Fibroblast of lung (primary cell): ENCODE data around the gene SPRR2E. TPM values are rescaled to one million over a fixed set of nuclear protein-coding genes. Genes with fewer than 3 reads are reported as not detected.
"Not testable (repeated sequence)": the region's sequence is repeated elsewhere in the genome, so short reads cannot be mapped to it uniquely, and the experiment has no call there.

Source experiments
- DNase-seq, 2 donors: peaks; one replicate each; pipeline versions ENCODE4 v3.0.0 to v3.0.0-alpha.2; 2010; ENCODE audit warnings: low read depth in 2 of 2
- H2AFZ ChIP-seq: 2 replicates; pipeline ENCODE4 v1.5.1; 2012; ENCODE audit warnings: low read length, control low read depth, inconsistent platforms
- H3K27ac ChIP-seq: 2 replicates; pipeline ENCODE4 v1.5.1; 2011; ENCODE audit warnings: low read length, control low read depth; ENCODE audit not compliant: insufficient read depth
- H3K27me3 ChIP-seq: 2 replicates; pipeline ENCODE4 v1.5.1; 2011; ENCODE audit warnings: mild to moderate bottlenecking, low read length; ENCODE audit not compliant: control insufficient read depth, insufficient read depth
- H3K36me3 ChIP-seq: 2 replicates; pipeline ENCODE4 v1.5.1; 2011; ENCODE audit warnings: low read length; ENCODE audit not compliant: control insufficient read depth, insufficient read depth
- H3K4me1 ChIP-seq: 2 replicates; pipeline ENCODE4 v1.5.1; 2011; ENCODE audit warnings: low read length; ENCODE audit not compliant: control insufficient read depth, insufficient read depth; ENCODE audit errors: extremely low read depth
- H3K4me2 ChIP-seq: 2 replicates; pipeline ENCODE4 v1.5.1; 2011; ENCODE audit warnings: low read length, control low read depth; ENCODE audit not compliant: insufficient read depth; ENCODE audit errors: extremely low read depth
- H3K4me3 ChIP-seq, 4 experiments: fragments of 200-600 bp in 1 of 4; sonication (generic) in 1 of 4; replicated peaks in 1 of 4; 2 replicates each; pipeline ENCODE4 v1.5.1; 2011 to 2016; ENCODE audit warnings: low read length in 4 of 4, low read depth in 3 of 4, mild to moderate bottlenecking in 3 of 4, control low read depth in 2 of 4, inconsistent platforms in 1 of 4, mixed read lengths in 1 of 4; ENCODE audit not compliant: insufficient read depth in 1 of 4; ENCODE audit errors: control extremely low read depth in 1 of 4
- H3K79me2 ChIP-seq: 2 replicates; pipeline ENCODE4 v1.5.1; 2012; ENCODE audit warnings: mild to moderate bottlenecking, low read length, inconsistent platforms; ENCODE audit not compliant: control insufficient read depth, insufficient read depth
- H3K9ac ChIP-seq: 2 replicates; pipeline ENCODE4 v1.5.1; 2011; ENCODE audit warnings: mild to moderate bottlenecking, low read length, control low read depth; ENCODE audit not compliant: insufficient read depth
- H3K9me3 ChIP-seq: 2 replicates; pipeline ENCODE4 v1.5.1; 2012; ENCODE audit warnings: low read depth, low read length; ENCODE audit not compliant: control insufficient read depth, insufficient read depth
- H4K20me1 ChIP-seq: 2 replicates; pipeline ENCODE4 v1.5.1; 2011; ENCODE audit warnings: low read length; ENCODE audit not compliant: control insufficient read depth, insufficient read depth; ENCODE audit errors: extremely low read depth
- CTCF ChIP-seq, 2 donors: IDR thresholded peaks in 1 of 2; conservative IDR thresholded peaks in 1 of 2; 1 replicate in 1 of 2; 2 replicates in 1 of 2; pipeline ENCODE4 v1.5.1; 2011 to 2012; ENCODE audit warnings: low read length in 2 of 2, control low read depth in 1 of 2, inconsistent platforms in 1 of 2, low read depth in 1 of 2, mild to moderate bottlenecking in 1 of 2
- EZH2 ChIP-seq: IDR thresholded peaks from 2 replicates; pipeline ENCODE4 v1.5.1; 2012; ENCODE audit warnings: low read length, control low read depth, mild to moderate bottlenecking; ENCODE audit errors: missing control alignments
- polyA plus RNA-seq, 2 donors: library from polyadenylated mRNA; depleted of rRNA in 1 of 2; stranded (reverse) in 1 of 2; unstranded in 1 of 2; fragments of >200 nt; gene quantifications; 2 replicates each; pipeline ENCODE4 v1.2.1, GENCODE V29; 2011 to 2012; ENCODE audit warnings: missing spikeins in 1 of 2
- total RNA-seq: library from RNA; depleted of rRNA; stranded (reverse); fragments of >200 nt; gene quantifications from 2 replicates; pipeline ENCODE4 v1.2.1, GENCODE V29; 2014

The SPRR2E gene
- total and polyA plus RNA-seq, 2 donors (not counting 1 experiment from before 2014, with no cell fraction given) = not detected

GRCh38 chr1:153127296-153127695 lies 33.0 kb upstream of the SPRR2E start:
- Histone ChIP-seq H3K4me3 (no peak overlapping the region), H3K79me2 (no peaks in the 10 kb centered on the region), H3K9me3 (no peaks in the 10 kb centered on the region), H3K27ac (no peak overlapping the region), H3K27me3 (no peaks in the 10 kb centered on the region), H3K9ac (no peak overlapping the region), H3K4me1 (no peaks in the 10 kb centered on the region), H3K36me3 (no peaks in the 10 kb centered on the region), H3K4me2 (no peak overlapping the region), H2AFZ (no peak overlapping the region), H4K20me1 (no peaks in the 10 kb centered on the region)
- TF ChIP-seq EZH2 = no peak
- no peak for TF ChIP-seq CTCF (conservative IDR thresholded peaks at IDR 0.05 in 1 of 2, IDR thresholded peaks at IDR 0.05 in 1 of 2; ENCODE audit: low read depth in 1 of 2, low read length in 2 of 2)
- no peak for DNase-seq

- no peaks in the 10 kb centered on the region for H3K9me3 ChIP-seq
- H4K20me1 ChIP-seq = no peaks in the 10 kb centered on the region
- H3K4me1 ChIP-seq = no peaks in the 10 kb centered on the region
- H3K4me3 ChIP-seq = no peak overlapping the region
- H3K79me2 ChIP-seq = no peaks in the 10 kb centered on the region
- H2AFZ ChIP-seq = no peak overlapping the region
- H3K9ac ChIP-seq = no peak overlapping the region
- H3K4me2 ChIP-seq = no peak overlapping the region
- TF ChIP-seq CTCF (conservative IDR thresholded peaks at IDR 0.05 in 1 of 2, IDR thresholded peaks at IDR 0.05 in 1 of 2; ENCODE audit: low read depth in 1 of 2, low read length in 2 of 2) (no peak), EZH2 (no peak)
- no peaks in the 10 kb centered on the region for H3K36me3 ChIP-seq
- no peaks in the 10 kb centered on the region for H3K27me3 ChIP-seq
- no peak overlapping the region for H3K27ac ChIP-seq
- no peak for DNase-seq
These were observed 31.2 kb upstream of the SPRR2E start for GRCh38 chr1:153125536-153125935.

GRCh38 chr1:153123793-153124192 lies 29.5 kb upstream of the SPRR2E start:
- H2AFZ ChIP-seq, H3K4me2 ChIP-seq, H3K36me3 ChIP-seq, H3K27me3 ChIP-seq, H3K4me1 ChIP-seq, H3K9me3 ChIP-seq, H3K9ac ChIP-seq, H4K20me1 ChIP-seq, H3K4me3 ChIP-seq, H3K79me2 ChIP-seq, DNase-seq, H3K27ac ChIP-seq: not testable (repeated sequence)
